DND-41 (cell line): ENCODE measurements around the gene G0S2.

Source experiments
- ATAC-seq: fragments of 200-7000 bp; cut with Tn5 transposase; 3 replicates; pipeline ENCODE4 v1.9.1; 2021; ENCODE audit warnings: low read depth; ENCODE audit not compliant: insufficient read depth
- DNase-seq: peaks from one replicate; pipeline ENCODE4 v3.0.0-alpha.2; 2020
- H2AFZ ChIP-seq: 2 replicates; pipeline ENCODE4 v1.6.0; 2012; ENCODE audit warnings: low read depth, low read length
- H3K27ac ChIP-seq: 2 replicates; pipeline ENCODE4 v1.5.1; 2012; ENCODE audit warnings: low read length, inconsistent platforms
- H3K27me3 ChIP-seq: fragments of 200-600 bp; sonication (generic); 2 replicates; pipeline ENCODE4 v1.6.0; 2012; ENCODE audit warnings: low read length, mild to moderate bottlenecking, inconsistent platforms; ENCODE audit not compliant: insufficient read depth, poor library complexity
- H3K36me3 ChIP-seq: 2 replicates; pipeline ENCODE4 v1.5.1; 2012; ENCODE audit warnings: low read length, inconsistent platforms; ENCODE audit not compliant: insufficient read depth
- H3K4me1 ChIP-seq: 2 replicates; pipeline ENCODE4 v1.5.1; 2012; ENCODE audit warnings: mild to moderate bottlenecking, low read length; ENCODE audit not compliant: insufficient read depth
- H3K4me2 ChIP-seq: 2 replicates; pipeline ENCODE4 v1.6.0; 2012; ENCODE audit warnings: mild to moderate bottlenecking, moderate library complexity, low read length, inconsistent platforms; ENCODE audit not compliant: insufficient read depth
- H3K4me3 ChIP-seq, 2 experiments: fragments of 200-600 bp in 1 of 2; shearing (Covaris generic) in 1 of 2; 2 replicates each; pipeline ENCODE4 v1.5.1; 2012 to 2016; ENCODE audit warnings: inconsistent platforms in 2 of 2, low read length in 2 of 2, mild to moderate bottlenecking in 2 of 2, low read depth in 1 of 2, moderate library complexity in 1 of 2
- H3K79me2 ChIP-seq: 2 replicates; pipeline ENCODE4 v1.6.0; 2012; ENCODE audit warnings: low read length, inconsistent platforms; ENCODE audit not compliant: insufficient read depth
- H3K9ac ChIP-seq: 2 replicates; pipeline ENCODE4 v1.6.0; 2012; ENCODE audit warnings: low read depth, mild to moderate bottlenecking, inconsistent platforms, low read length, moderate library complexity
- H3K9me3 ChIP-seq: 2 replicates; pipeline ENCODE4 v1.5.1; 2012; ENCODE audit warnings: low read length, moderate library complexity, mild to moderate bottlenecking, inconsistent platforms; ENCODE audit not compliant: insufficient read depth, severe bottlenecking
- H4K20me1 ChIP-seq: 2 replicates; pipeline ENCODE4 v1.6.0; 2012; ENCODE audit warnings: low read length; ENCODE audit not compliant: insufficient read depth
- CTCF ChIP-seq: IDR thresholded peaks from 2 replicates; pipeline ENCODE4 v1.5.1; 2012; ENCODE audit warnings: borderline replicate concordance, low read length, moderate library complexity, mild to moderate bottlenecking; ENCODE audit not compliant: poor library complexity, severe bottlenecking; ENCODE audit errors: extremely low read depth
- EZH2 ChIP-seq: IDR thresholded peaks from 3 replicates; pipeline ENCODE4 v1.6.1; 2012; ENCODE audit warnings: borderline replicate concordance, low read depth, mild to moderate bottlenecking, moderate library complexity, low read length, inconsistent platforms; ENCODE audit not compliant: severe bottlenecking

Gene G0S2

GRCh38 chr1:209667103-209667502 is 8.1 kb upstream of the G0S2 start:
- H3K79me2 ChIP-seq: no peaks in the 10 kb centered on the region
- H2AFZ ChIP-seq: no peak overlapping the region
- H4K20me1 ChIP-seq: no peaks in the 10 kb centered on the region
- ATAC-seq (no peak), DNase-seq (no peak)
- H3K9ac ChIP-seq: no peak overlapping the region
- H3K9me3 ChIP-seq: no peaks in the 10 kb centered on the region
- H3K36me3 ChIP-seq: no peaks in the 10 kb centered on the region
- H3K4me1 ChIP-seq: no peaks in the 10 kb centered on the region
- H3K4me2 ChIP-seq: no peak overlapping the region
- no peak overlapping the region for H3K27ac ChIP-seq
- TF ChIP-seq CTCF (no peak), EZH2 (no peak)
- H3K27me3 ChIP-seq: peaks cover 4% of the 10 kb centered on the region
- no peak overlapping the region for H3K4me3 ChIP-seq

GRCh38 chr1:209667708-209668107 is 7.5 kb upstream of the G0S2 start:
- Histone ChIP-seq H3K4me2 (no peak overlapping the region), H3K4me3 (no peak overlapping the region), H3K27ac (no peak overlapping the region), H2AFZ (no peak overlapping the region), H3K79me2 (no peaks in the 10 kb centered on the region), H3K36me3 (no peaks in the 10 kb centered on the region), H3K9me3 (no peaks in the 10 kb centered on the region), H3K27me3 (no peaks in the 10 kb centered on the region), H3K4me1 (no peaks in the 10 kb centered on the region), H4K20me1 (no peaks in the 10 kb centered on the region), H3K9ac (no peak overlapping the region)
- ATAC-seq (no peak), DNase-seq (no peak)
- TF ChIP-seq CTCF: no peak
- no peak for TF ChIP-seq EZH2

GRCh38 chr1:209670441-209671082 is 4.7 kb upstream of the G0S2 start:
- Histone ChIP-seq H2AFZ (no peak overlapping the region), H3K79me2 (no peaks in the 10 kb centered on the region), H3K27me3 (no peaks in the 10 kb centered on the region), H3K4me1 (no peaks in the 10 kb centered on the region), H3K4me3 (no peak overlapping the region), H3K36me3 (no peaks in the 10 kb centered on the region), H3K9me3 (no peaks in the 10 kb centered on the region), H4K20me1 (no peaks in the 10 kb centered on the region), H3K4me2 (no peak overlapping the region), H3K9ac (no peak overlapping the region), H3K27ac (no peak overlapping the region)
- DNase-seq (no peak), ATAC-seq (no peak)
- TF ChIP-seq CTCF (no peak), EZH2 (no peak)
